ENCODE results near the gene FAM111A. TPM values are rescaled to one million over a fixed set of nuclear protein-coding genes. Genes with fewer than 3 reads are reported as not detected.
"Not testable (repeated sequence)": the region's sequence is repeated elsewhere in the genome, so short reads cannot be mapped to it uniquely, and the experiment has no call there.

Gene FAM111A
- total RNA-seq, 1 donor from 2014 or later, result 66.4 TPM

DNA sequence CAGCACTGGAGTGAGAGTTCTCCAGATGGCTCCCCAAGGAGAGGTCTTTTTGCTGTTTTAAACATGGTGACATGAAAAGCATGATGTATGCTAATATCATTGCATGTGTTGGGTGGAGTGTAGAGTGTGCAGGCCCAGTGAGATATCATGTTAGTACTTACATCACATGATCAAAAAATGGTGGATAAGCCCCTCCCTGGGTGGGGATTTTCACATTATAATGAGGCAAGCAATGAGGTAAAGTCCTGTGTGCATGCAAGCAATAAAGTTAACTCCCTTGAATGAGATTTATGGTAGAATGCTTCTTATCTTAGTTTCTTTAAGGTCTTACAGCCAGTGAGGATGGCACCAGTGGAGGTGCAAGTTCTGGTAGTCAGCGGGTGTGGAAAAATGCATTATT lies 27.1 kb upstream of the FAM111A start:
- no peak overlapping the region for H3K4me3 Mint-ChIP-seq
- no peak for DNase-seq (ENCODE audit: low spot score)
- H3K4me1 Mint-ChIP-seq (ENCODE audit: low read depth), result peaks cover 24% of the 10 kb centered on the region
- H3K27me3 Mint-ChIP-seq (ENCODE audit: insufficient read depth), result no peaks in the 10 kb centered on the region
- intact Hi-C loops (cut with micrococcal nuclease), result no loop called here
- H3K9me3 Mint-ChIP-seq, result peaks cover 34% of the 10 kb centered on the region
- H3K27ac Mint-ChIP-seq, result no peak overlapping the region
- peaks cover 75% of the 10 kb centered on the region for H3K36me3 Mint-ChIP-seq (ENCODE audit: low read depth)

DNA sequence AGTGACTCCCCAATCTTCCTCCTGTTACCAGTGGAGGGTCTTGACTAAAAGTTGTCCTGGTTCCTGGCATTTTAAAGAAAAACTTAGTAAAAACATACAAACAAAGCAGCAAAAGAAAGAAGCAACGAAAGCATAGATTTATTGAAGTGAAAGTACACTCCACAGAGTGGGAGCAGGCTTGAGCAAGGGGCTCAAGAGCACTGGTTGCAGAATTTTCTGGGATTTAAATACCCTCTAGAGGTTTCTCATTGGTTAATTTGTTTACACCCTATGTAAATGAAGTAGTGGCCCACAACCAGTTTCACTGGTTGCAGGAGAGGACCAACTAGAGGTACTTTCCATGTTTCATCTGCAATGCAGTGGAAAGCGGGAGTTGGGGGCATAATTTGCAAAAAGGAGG lies 24.9 kb upstream of the FAM111A start:
- no peak overlapping the region for H3K4me3 Mint-ChIP-seq
- H3K9me3 Mint-ChIP-seq, result peaks cover 38% of the 10 kb centered on the region
- H3K36me3 Mint-ChIP-seq (ENCODE audit: low read depth), result peaks cover 84% of the 10 kb centered on the region
- H3K27ac Mint-ChIP-seq, result no peak overlapping the region
- intact Hi-C loops (cut with micrococcal nuclease), result no loop called here
- no peaks in the 10 kb centered on the region for H3K27me3 Mint-ChIP-seq (ENCODE audit: insufficient read depth)
- DNase-seq (ENCODE audit: low spot score), result no peak
- H3K4me1 Mint-ChIP-seq (ENCODE audit: low read depth), result peaks cover 7% of the 10 kb centered on the region

DNA sequence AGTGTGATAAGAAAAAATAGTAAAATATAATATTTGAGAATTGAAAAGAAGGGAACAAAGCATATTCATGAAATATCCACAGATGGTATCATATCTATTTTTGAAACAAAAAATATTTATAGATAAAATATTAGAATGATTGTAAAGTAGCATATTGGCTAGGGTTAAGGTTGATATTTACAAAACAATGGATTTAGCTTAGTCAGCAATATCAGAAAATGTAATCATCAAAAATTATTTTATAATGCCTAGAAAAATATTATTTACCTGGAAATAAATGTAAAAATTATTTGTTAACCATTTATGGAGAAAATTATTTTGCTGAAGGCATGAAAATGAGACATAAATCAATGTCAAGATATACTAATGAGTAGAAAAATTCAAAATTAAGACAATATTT lies 22.8 kb upstream of the FAM111A start:
- Mint-ChIP-seq H3K9me3 (peaks cover 46% of the 10 kb centered on the region), H3K27ac (no peak overlapping the region), H3K4me3 (no peak overlapping the region), H3K36me3 (ENCODE audit: low read depth) (peaks cover 79% of the 10 kb centered on the region), H3K27me3 (ENCODE audit: insufficient read depth) (no peaks in the 10 kb centered on the region), H3K4me1 (ENCODE audit: low read depth) (no peaks in the 10 kb centered on the region)
- no peak for DNase-seq (ENCODE audit: low spot score)
- intact Hi-C loops (cut with micrococcal nuclease), result no loop called here

DNA sequence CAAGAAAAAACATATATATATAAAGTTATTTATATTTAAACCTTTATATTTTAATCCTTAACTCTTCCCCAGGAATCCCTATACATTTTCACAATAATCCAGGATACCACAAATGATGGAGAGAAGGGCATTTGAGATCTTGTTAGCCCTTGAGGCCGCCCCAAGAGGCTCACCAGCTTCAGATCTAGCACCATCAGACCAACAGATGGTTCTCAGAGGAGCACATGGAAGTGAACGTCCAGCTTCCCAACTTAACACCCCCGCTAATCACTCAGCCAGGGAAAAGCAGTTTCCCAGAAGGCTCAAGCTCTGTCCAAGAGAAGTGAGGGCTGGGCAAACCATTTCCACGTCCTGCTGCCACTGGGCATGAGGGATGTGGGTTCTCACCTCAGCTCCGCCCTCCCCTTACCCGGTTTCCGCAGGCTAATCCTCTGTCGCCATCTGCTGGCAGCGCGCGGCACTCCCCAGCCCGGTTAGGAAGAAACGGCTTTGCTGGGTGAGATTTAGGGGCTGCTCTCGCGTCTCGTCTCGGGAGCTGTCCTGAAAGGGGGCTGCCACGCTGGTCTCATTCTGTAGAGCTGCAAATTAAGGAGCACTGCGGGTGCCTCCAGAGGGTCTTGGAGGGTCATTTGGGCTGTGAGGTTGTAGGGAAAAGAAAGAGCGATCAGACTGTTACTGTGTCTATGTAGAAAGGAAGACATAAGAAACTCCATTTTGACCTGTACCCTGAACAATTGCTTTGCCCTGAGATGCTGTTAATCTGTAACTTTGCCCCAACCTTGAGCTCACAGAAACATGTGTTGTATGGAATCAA lies 6.8 kb upstream of the FAM111A start:
- Mint-ChIP-seq H3K27me3 (ENCODE audit: insufficient read depth) (no peaks in the 10 kb centered on the region), H3K4me1 (ENCODE audit: low read depth) (peaks cover 14% of the 10 kb centered on the region), H3K27ac (no peak overlapping the region), H3K4me3 (peak overlapping the region; percentile 60), H3K36me3 (ENCODE audit: low read depth) (peaks cover 25% of the 10 kb centered on the region), H3K9me3 (peaks cover 22% of the 10 kb centered on the region)
- DNase-seq (ENCODE audit: low spot score), result peak; percentile 82
- intact Hi-C loops (cut with micrococcal nuclease), result loop anchor here (1.0 kb wide), 8 partner anchors 8 to 482 kb away; partner anchors contain the start of gene FAM111B

DNA sequence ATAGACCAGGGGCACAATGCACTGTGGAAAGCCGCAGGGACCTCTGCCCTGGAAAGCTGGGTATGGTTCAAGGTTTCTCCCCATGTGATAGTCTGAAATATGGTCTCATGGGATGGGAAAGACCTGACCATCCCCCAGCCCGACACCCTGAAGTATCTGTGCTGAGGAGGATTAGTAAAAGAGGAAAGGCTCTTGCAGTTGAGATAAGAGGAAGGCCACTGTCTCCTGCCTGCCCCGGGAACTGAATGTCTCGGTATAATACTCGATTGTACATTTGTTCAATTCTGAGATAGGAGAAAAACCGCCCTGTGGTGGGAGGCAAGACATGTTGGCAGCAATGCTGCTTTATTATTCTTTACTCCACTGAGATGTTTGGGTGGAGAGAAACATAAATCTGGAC lies 6.1 kb upstream of the FAM111A start:
- Mint-ChIP-seq H3K9me3 (peaks cover 15% of the 10 kb centered on the region), H3K36me3 (ENCODE audit: low read depth) (peaks cover 19% of the 10 kb centered on the region), H3K4me1 (ENCODE audit: low read depth) (peaks cover 21% of the 10 kb centered on the region)
- not testable (repeated sequence) for H3K27me3 Mint-ChIP-seq (ENCODE audit: insufficient read depth); H3K4me3 Mint-ChIP-seq; DNase-seq (ENCODE audit: low spot score); H3K27ac Mint-ChIP-seq
- intact Hi-C loops (cut with micrococcal nuclease), result loop anchor here (1.0 kb wide), 7 partner anchors 29 to 482 kb away; partner anchors contain the start of gene FAM111B

DNA sequence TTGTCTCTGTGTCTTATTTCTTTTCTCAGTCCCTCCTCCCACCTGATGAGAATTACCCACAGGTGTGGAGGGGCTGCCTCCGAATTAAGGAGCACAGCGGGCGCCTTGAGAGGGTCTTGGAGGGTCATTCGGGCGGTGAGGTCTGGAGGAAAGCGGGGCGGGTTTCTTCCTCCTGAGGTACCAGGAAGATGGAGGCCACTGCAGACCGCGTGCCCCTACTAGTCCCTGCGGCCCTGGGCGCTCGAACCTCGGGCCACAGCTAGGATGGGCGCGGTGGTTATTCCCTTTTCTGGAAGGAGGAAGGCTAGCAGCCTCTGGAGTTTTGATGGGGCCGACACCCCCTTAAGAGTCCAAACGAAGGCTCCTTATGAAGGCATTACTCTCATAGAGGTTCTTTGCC lies 5.5 kb upstream of the FAM111A start:
- peaks cover 8% of the 10 kb centered on the region for H3K9me3 Mint-ChIP-seq
- intact Hi-C loops (cut with micrococcal nuclease), result no loop called here
- no peaks in the 10 kb centered on the region for H3K27me3 Mint-ChIP-seq (ENCODE audit: insufficient read depth)
- peaks cover 13% of the 10 kb centered on the region for H3K36me3 Mint-ChIP-seq (ENCODE audit: low read depth)
- no peak overlapping the region for H3K4me3 Mint-ChIP-seq
- no peak overlapping the region for H3K27ac Mint-ChIP-seq
- no peak for DNase-seq (ENCODE audit: low spot score)
- peaks cover 27% of the 10 kb centered on the region for H3K4me1 Mint-ChIP-seq (ENCODE audit: low read depth)

DNA sequence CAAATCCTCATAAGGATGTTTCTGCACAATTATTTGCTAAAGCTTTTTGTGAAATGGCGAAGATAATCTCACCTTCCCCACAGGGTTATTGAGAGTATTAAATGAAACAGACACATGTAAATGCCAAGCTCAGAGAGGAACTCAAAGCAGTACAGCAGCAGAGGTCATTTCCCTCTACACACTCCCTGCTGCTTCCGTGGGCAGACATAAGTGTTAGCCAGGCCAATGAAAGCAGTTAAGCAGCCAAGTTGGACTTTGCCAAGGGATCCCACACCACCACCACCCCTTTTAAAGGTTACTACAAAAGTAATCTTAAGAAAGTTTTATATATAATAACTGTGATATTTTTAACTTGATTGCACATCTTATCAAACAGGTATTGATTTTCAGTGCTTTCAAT lies 4.0 kb upstream of the FAM111A start:
- intact Hi-C loops (cut with micrococcal nuclease), result no loop called here
- H3K4me1 Mint-ChIP-seq (ENCODE audit: low read depth), result peaks cover 38% of the 10 kb centered on the region
- H3K27ac Mint-ChIP-seq, result no peak overlapping the region
- H3K36me3 Mint-ChIP-seq (ENCODE audit: low read depth), result peaks cover 4% of the 10 kb centered on the region
- H3K4me3 Mint-ChIP-seq, result no peak overlapping the region
- H3K9me3 Mint-ChIP-seq, result no peaks in the 10 kb centered on the region
- no peaks in the 10 kb centered on the region for H3K27me3 Mint-ChIP-seq (ENCODE audit: insufficient read depth)
- no peak for DNase-seq (ENCODE audit: low spot score)

DNA sequence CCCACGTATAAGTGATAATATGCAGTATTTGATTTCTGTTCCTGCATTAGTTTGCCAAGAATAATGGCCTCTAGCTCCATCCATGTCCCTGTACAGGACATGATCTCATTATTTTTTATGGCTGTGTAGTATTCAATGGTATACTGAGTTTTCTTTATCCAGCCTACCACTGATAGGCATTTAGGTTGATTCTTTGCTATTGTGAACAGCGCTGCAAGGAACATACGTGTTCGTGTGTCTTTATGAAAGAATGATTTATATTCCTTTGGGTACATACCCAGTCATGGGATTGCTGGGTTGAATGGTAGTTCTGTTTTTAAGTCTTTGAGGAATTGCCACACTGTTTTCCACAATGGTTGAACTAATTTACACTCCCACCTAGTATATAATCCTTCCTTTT lies 1.5 kb upstream of the FAM111A start:
- DNase-seq (ENCODE audit: low spot score), result no peak
- H3K27ac Mint-ChIP-seq, result no peak overlapping the region
- no peaks in the 10 kb centered on the region for H3K9me3 Mint-ChIP-seq
- peak overlapping the region; percentile 91 for H3K4me3 Mint-ChIP-seq
- H3K27me3 Mint-ChIP-seq (ENCODE audit: insufficient read depth), result no peaks in the 10 kb centered on the region
- intact Hi-C loops (cut with micrococcal nuclease), result loop anchor here (10.0 kb wide), 1 partner anchor 1476 kb away; the partner anchor contains the start of gene ZDHHC5
- H3K4me1 Mint-ChIP-seq (ENCODE audit: low read depth), result peaks cover 49% of the 10 kb centered on the region
- peaks cover 2% of the 10 kb centered on the region for H3K36me3 Mint-ChIP-seq (ENCODE audit: low read depth)

DNA sequence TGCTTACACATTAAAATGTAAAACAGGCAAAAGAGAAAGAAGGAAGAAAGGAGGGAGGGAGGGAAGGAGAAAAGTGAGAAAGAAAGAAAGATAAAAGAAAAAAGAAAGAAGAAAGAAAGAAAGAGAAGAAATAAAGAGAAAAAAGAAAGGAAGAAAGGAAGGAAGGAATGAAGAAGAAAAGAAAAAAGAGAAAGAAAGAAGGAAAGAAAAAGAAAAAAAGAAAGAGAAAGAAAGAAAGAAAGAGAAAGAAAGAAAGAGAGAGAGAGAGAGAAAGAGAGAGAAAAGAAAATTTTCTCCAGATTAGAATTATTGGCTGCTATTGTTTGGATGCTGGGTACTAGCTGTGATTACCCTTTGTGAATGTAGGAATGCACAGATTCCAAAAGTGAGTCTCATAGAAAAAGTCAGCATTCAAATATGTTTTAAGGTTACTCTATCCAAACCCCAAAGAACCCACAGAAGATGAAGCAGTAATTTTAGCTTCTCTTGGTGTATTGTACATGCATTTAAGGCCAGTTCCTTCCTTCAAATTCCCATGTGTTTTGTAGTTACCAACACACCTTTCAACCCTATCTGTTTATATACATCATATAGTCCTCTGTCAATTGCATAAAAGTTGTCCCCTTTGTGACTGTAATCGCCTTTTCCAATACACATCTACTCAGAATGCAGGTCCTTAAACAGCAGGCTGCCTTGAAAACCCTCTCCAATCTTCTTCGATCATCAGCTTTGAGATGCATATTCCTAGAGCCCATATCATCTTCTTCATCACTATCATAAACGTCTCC lies 789 bp upstream of the FAM111A start:
- DNase-seq (ENCODE audit: low spot score), result no peak
- intact Hi-C loops (cut with micrococcal nuclease), result loop anchor here (1.0 to 10.0 kb wide), 7 partner anchors 16 to 1477 kb away; partner anchors contain the start of genes FAM111B, PATL1, ZDHHC5 and ZFP91
- no peaks in the 10 kb centered on the region for H3K27me3 Mint-ChIP-seq (ENCODE audit: insufficient read depth)
- H3K4me3 Mint-ChIP-seq, result peak overlapping the region; percentile 91
- H3K4me1 Mint-ChIP-seq (ENCODE audit: low read depth), result peaks cover 53% of the 10 kb centered on the region
- H3K9me3 Mint-ChIP-seq, result no peaks in the 10 kb centered on the region
- peaks cover 9% of the 10 kb centered on the region for H3K36me3 Mint-ChIP-seq (ENCODE audit: low read depth)
- peak overlapping the region; percentile 93 for H3K27ac Mint-ChIP-seq

DNA sequence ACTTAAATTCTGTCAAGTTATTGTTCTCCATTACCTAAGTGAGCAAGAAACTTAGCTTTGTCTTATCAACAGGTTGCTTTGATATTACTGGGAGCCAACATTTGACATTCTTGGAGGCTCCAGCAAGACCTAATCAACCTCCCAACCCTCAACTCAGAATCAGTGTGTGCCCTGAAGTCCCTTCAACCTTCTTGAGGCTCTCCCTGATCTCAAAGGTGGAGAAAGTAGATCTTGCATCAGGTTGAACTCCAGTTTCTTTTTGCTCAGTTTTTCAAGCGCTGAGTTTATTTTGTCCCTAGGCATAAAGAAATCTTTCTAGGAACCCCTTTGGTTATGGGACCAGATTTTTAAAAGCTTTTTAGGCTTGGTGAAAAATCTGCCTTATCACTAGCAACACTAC lies 1.4 kb downstream of the FAM111A start:
- peak overlapping the region; percentile 93 for H3K27ac Mint-ChIP-seq
- intact Hi-C loops (cut with micrococcal nuclease), result loop anchor here (1.0 to 10.0 kb wide), 5 partner anchors 8 to 1479 kb away; partner anchors contain the start of genes SELENOH and ZDHHC5
- H3K4me1 Mint-ChIP-seq (ENCODE audit: low read depth), result peaks cover 75% of the 10 kb centered on the region
- H3K4me3 Mint-ChIP-seq, result peak overlapping the region; percentile 91
- no peaks in the 10 kb centered on the region for H3K9me3 Mint-ChIP-seq
- H3K27me3 Mint-ChIP-seq (ENCODE audit: insufficient read depth), result no peaks in the 10 kb centered on the region
- peaks cover 22% of the 10 kb centered on the region for H3K36me3 Mint-ChIP-seq (ENCODE audit: low read depth)
- DNase-seq (ENCODE audit: low spot score), result no peak

DNA sequence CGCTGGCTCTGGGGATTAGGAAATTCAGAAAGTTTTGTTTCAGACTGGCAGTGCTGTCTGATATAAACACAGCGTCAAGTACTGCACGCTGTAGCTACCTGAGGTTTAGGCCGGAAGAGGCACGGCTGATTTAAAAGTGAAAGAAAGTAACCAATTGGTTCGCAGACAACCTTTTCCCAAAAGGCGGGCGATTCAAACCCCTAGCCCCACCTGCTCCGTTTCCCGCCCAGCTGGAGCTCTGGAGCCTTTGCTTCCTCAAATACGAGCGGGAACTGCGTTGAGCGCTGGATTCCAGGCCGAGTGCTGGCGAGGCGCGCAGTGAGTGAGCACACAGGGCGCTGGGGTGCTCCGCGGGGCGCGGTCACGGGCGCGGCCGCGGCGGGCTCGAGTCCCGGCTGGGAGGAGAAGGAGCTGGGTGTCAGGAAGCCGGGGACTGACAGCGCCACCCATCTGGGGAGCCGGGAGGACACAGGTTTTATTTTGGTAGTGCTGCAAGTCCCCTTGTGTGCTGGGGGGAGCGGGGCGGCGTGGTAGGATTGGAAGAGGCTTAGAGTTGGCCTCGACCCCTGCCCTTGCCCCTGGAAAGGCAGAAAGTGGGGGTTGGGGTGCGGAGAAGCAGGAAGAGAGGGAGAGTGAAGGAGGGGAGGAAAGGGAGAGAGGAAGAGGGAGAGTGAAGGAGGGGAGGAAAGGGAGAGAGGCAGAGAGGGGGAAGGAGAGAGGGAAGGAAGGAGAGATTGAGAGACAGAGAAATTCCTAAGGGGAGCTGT lies 2.1 kb downstream of the FAM111A start:
- peak; percentile 70 for DNase-seq (ENCODE audit: low spot score)
- no peaks in the 10 kb centered on the region for H3K9me3 Mint-ChIP-seq
- H3K4me3 Mint-ChIP-seq, result peak overlapping the region; percentile 91
- H3K36me3 Mint-ChIP-seq (ENCODE audit: low read depth), result peaks cover 26% of the 10 kb centered on the region
- peak overlapping the region; percentile 93 for H3K27ac Mint-ChIP-seq
- intact Hi-C loops (cut with micrococcal nuclease), result loop anchor here (1.0 to 10.0 kb wide), 5 partner anchors 8 to 1480 kb away; partner anchors contain the start of genes SELENOH and ZDHHC5
- H3K27me3 Mint-ChIP-seq (ENCODE audit: insufficient read depth), result no peaks in the 10 kb centered on the region
- peaks cover 82% of the 10 kb centered on the region for H3K4me1 Mint-ChIP-seq (ENCODE audit: low read depth)

DNA sequence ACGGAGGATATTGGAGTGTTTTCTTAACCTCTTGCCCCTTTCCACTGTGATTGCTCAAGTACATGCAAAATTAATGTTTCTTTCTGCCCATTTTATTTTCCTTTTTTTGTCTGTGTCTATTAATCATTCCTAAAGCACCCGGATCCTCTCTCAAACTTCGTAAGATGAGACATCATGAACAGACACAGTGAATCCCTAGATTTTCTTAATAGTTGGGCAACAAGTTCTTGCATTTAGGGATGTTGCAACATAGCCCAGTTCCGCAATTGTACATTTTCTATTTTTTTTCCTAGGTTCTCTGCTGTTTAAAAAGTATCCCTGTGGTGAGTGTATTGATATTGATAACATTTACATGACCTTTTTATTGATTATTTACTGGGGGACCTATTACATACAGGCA lies 2.9 kb downstream of the FAM111A start:
- no peak for DNase-seq (ENCODE audit: low spot score)
- H3K27me3 Mint-ChIP-seq (ENCODE audit: insufficient read depth), result no peaks in the 10 kb centered on the region
- no peaks in the 10 kb centered on the region for H3K9me3 Mint-ChIP-seq
- H3K36me3 Mint-ChIP-seq (ENCODE audit: low read depth), result peaks cover 29% of the 10 kb centered on the region
- intact Hi-C loops (cut with micrococcal nuclease), result loop anchor here (2.0 to 10.0 kb wide), 2 partner anchors 63 to 1481 kb away; partner anchors contain the start of gene ZDHHC5
- H3K4me3 Mint-ChIP-seq, result peak overlapping the region; percentile 91
- H3K4me1 Mint-ChIP-seq (ENCODE audit: low read depth), result peaks cover 88% of the 10 kb centered on the region
- H3K27ac Mint-ChIP-seq, result peak overlapping the region; percentile 80

Data from activated T-helper 1 cell treated with anti-CD3 and anti-CD28 coated beads, Interleukin-12 subunit alpha, Interleukin-12 subunit beta, Interleukin-2, Interleukin-4 antibody, amounts not matched to agents 30 ng/mL and 10 ng/mL and 1 ng/mL, durations not matched to agents 14 hours and 24 hours and 36 hours (primary cell).